HG03064 (cell line): ENCODE measurements around the gene EGR1.
"Not testable (repeated sequence)": the region's sequence is repeated elsewhere in the genome, so short reads cannot be mapped to it uniquely, and the experiment has no call there.

Experiments used
- ATAC-seq: cut with Tn5 transposase; IDR thresholded peaks from one replicate; pipeline ENCODE4 v1.9.1; 2021; ENCODE audit warnings: low read depth; ENCODE audit not compliant: unreplicated experiment

EGR1 gene

GRCh38 chr5:138506370-138507306 is 41.4 kb downstream of the EGR1 start:
- no peak for ATAC-seq

- ATAC-seq, result not testable (repeated sequence)
Observed at GRCh38 chr5:138507485-138507884, 42.2 kb downstream of the EGR1 start.

GRCh38 chr5:138508958-138509357 is 43.7 kb downstream of the EGR1 start:
- no peak for ATAC-seq

- ATAC-seq, result no peak
Observed at GRCh38 chr5:138514021-138514420, 48.7 kb downstream of the EGR1 start.

GRCh38 chr5:138515556-138516245 is 50.4 kb downstream of the EGR1 start:
- no peak for ATAC-seq

- no peak for ATAC-seq
Observed at GRCh38 chr5:138517437-138517836, 52.2 kb downstream of the EGR1 start.
